Dermis microvascular lymphatic vessel endothelial cell (primary cell): ENCODE results near the gene CTU1. TPM values are rescaled to one million over a fixed set of nuclear protein-coding genes. Genes with fewer than 3 reads are reported as not detected.

Experiments
- DNase-seq, 2 donors: peaks; one replicate each; pipeline versions ENCODE4 v3.0.0 to v3.0.0-alpha.2; 2010; ENCODE audit warnings: low read depth in 2 of 2
- total RNA-seq: library from RNA; depleted of rRNA; stranded (reverse); fragments of >200 nt; gene quantifications from 2 replicates; pipeline ENCODE4 v1.2.1, GENCODE V29; 2014

The CTU1 gene
- total RNA-seq, 1 donor from 2014 or later, result 4.0 TPM

- DNase-seq, result peak in 1 of 2 donors; percentile 21
Observed at GRCh38 chr19:51131780-51132680, 23.8 kb upstream of the CTU1 start.

- DNase-seq, result no peak
Observed at GRCh38 chr19:51129716-51130115, 21.5 kb upstream of the CTU1 start.

GRCh38 chr19:51128227-51128626 lies 20.0 kb upstream of the CTU1 start:
- DNase-seq, result no peak

- DNase-seq, result peak in 1 of 2 donors; percentile 72
Observed at GRCh38 chr19:51127755-51128154, 19.5 kb upstream of the CTU1 start.

- no peak for DNase-seq
Observed at GRCh38 chr19:51127032-51127431, 18.8 kb upstream of the CTU1 start.

- no peak for DNase-seq
Observed at GRCh38 chr19:51125421-51126075, 17.3 kb upstream of the CTU1 start.

- no peak for DNase-seq
Observed at GRCh38 chr19:51124729-51125128, 16.5 kb upstream of the CTU1 start, which contains the start of gene SIGLEC9. SIGLEC9 (plus strand) TSS chr19:51124906; CDS start chr19:51124975, 69 bp downstream.

GRCh38 chr19:51124216-51124615 lies 16.0 kb upstream of the CTU1 start:
- no peak for DNase-seq

- no peak for DNase-seq
Observed at GRCh38 chr19:51123802-51124201, 15.6 kb upstream of the CTU1 start.

GRCh38 chr19:51123381-51123800 lies 15.2 kb upstream of the CTU1 start:
- DNase-seq, result no peak

GRCh38 chr19:51122112-51122981 lies 14.1 kb upstream of the CTU1 start:
- peak in 1 of 2 donors; percentile 12 for DNase-seq

- DNase-seq, result no peak
Observed at GRCh38 chr19:51121257-51121656, 13.0 kb upstream of the CTU1 start.

- no peak for DNase-seq
Observed at GRCh38 chr19:51120160-51120559, 12.0 kb upstream of the CTU1 start.

GRCh38 chr19:51119611-51120010 lies 11.4 kb upstream of the CTU1 start:
- no peak for DNase-seq

- no peak for DNase-seq
Observed at GRCh38 chr19:51119101-51119500, 10.9 kb upstream of the CTU1 start.

- DNase-seq, result no peak
Observed at GRCh38 chr19:51116736-51117286, 8.6 kb upstream of the CTU1 start.

GRCh38 chr19:51114087-51114729 lies 6.0 kb upstream of the CTU1 start:
- DNase-seq, result no peak

- no peak for DNase-seq
Observed at GRCh38 chr19:51111606-51112005, 3.4 kb upstream of the CTU1 start.

- DNase-seq, result no peak
Observed at GRCh38 chr19:51110666-51110971, 2.4 kb upstream of the CTU1 start.

GRCh38 chr19:51108805-51109146 lies 567 bp upstream of the CTU1 start:
- no peak for DNase-seq

GRCh38 chr19:51107406-51108065 lies 673 bp downstream of the CTU1 start:
- DNase-seq, result no peak
